Stimulated activated CD4-positive, alpha-beta T cell treated with anti-CD3 and anti-CD28 coated beads, Interleukin-12 subunit alpha, Interleukin-12 subunit beta, amount 100 ng/mL, for 4 hours (primary cell): ENCODE measurements around the gene LCE6A.

Experiments
- DNase-seq: peaks from one replicate; pipeline ENCODE4 v3.0.0-alpha.2; 2020

Gene LCE6A

GRCh38 chr1:152842556-152842955, at the start of gene LCE6A:
LCE6A (plus strand) TSS chr1:152842856; CDS start chr1:152843521, 665 bp downstream.
- DNase-seq: no peak

GRCh38 chr1:152795686-152796085, 47.0 kb upstream of the LCE6A start:
- DNase-seq: no peak

- no peak for DNase-seq
These were observed 46.2 kb upstream of the LCE6A start, which contains the start of gene LCE1D for GRCh38 chr1:152796421-152796820. LCE1D (plus strand) TSS chr1:152796721; CDS start chr1:152797795, 1,074 bp downstream.

GRCh38 chr1:152801333-152801732, 41.3 kb upstream of the LCE6A start:
- no peak for DNase-seq

GRCh38 chr1:152806576-152806975, 36.1 kb upstream of the LCE6A start, which contains the start of gene LCE1C:
LCE1C (minus strand) TSS chr1:152806651; CDS start chr1:152805478, 1,173 bp downstream.
- no peak for DNase-seq

GRCh38 chr1:152811050-152811449, 31.6 kb upstream of the LCE6A start:
- DNase-seq: no peak

- DNase-seq: no peak
These were observed 31.0 kb upstream of the LCE6A start, which contains the start of gene LCE1B for GRCh38 chr1:152811671-152812070. LCE1B (plus strand) TSS chr1:152811971; CDS start chr1:152812447, 476 bp downstream.

GRCh38 chr1:152817309-152817708, 25.3 kb upstream of the LCE6A start:
- no peak for DNase-seq

- no peak for DNase-seq
These were observed 19.4 kb upstream of the LCE6A start for GRCh38 chr1:152823294-152823693.

GRCh38 chr1:152824964-152825363, 17.7 kb upstream of the LCE6A start:
- DNase-seq: no peak

GRCh38 chr1:152827173-152827572, 15.5 kb upstream of the LCE6A start, which contains the start of gene LCE1A:
LCE1A (plus strand) TSS chr1:152827473; CDS start chr1:152827473, 0 bp downstream.
- DNase-seq: no peak

- DNase-seq: no peak
These were observed 5.8 kb upstream of the LCE6A start for GRCh38 chr1:152836870-152837269.

- no peak for DNase-seq
These were observed 13.0 kb downstream of the LCE6A start for GRCh38 chr1:152855661-152856060.

GRCh38 chr1:152858062-152858461, 15.4 kb downstream of the LCE6A start:
- no peak for DNase-seq

- no peak for DNase-seq
These were observed 17.0 kb downstream of the LCE6A start, which contains the start of gene LCE7A for GRCh38 chr1:152859696-152860095. LCE7A (plus strand) TSS chr1:152859996; CDS start chr1:152860698, 702 bp downstream.

- no peak for DNase-seq
These were observed 17.5 kb downstream of the LCE6A start for GRCh38 chr1:152860129-152860528.

- no peak for DNase-seq
These were observed 18.7 kb downstream of the LCE6A start for GRCh38 chr1:152861374-152861773.

GRCh38 chr1:152864443-152864842, 21.8 kb downstream of the LCE6A start:
- no peak for DNase-seq

- no peak for DNase-seq
These were observed 23.7 kb downstream of the LCE6A start for GRCh38 chr1:152866321-152866720.

- peak; percentile 44 for DNase-seq
These were observed 27.3 kb downstream of the LCE6A start for GRCh38 chr1:152869808-152870419.

- no peak for DNase-seq
These were observed 28.4 kb downstream of the LCE6A start for GRCh38 chr1:152870831-152871730.

GRCh38 chr1:152871731-152872126, 29.1 kb downstream of the LCE6A start:
- DNase-seq: no peak

- DNase-seq: no peak
These were observed 30.8 kb downstream of the LCE6A start for GRCh38 chr1:152873495-152873894.

GRCh38 chr1:152876827-152877226, 34.2 kb downstream of the LCE6A start:
- DNase-seq: no peak
